DMS 273 treated with DMSO at 0.1 percent for 48 hours (cell line): ENCODE data around the gene FOXP1.

Source experiments
- DNase-seq: peaks from one replicate; lab custom pipeline; 2025; lab: John Stamatoyannopoulos, UW

Gene FOXP1

DNA sequence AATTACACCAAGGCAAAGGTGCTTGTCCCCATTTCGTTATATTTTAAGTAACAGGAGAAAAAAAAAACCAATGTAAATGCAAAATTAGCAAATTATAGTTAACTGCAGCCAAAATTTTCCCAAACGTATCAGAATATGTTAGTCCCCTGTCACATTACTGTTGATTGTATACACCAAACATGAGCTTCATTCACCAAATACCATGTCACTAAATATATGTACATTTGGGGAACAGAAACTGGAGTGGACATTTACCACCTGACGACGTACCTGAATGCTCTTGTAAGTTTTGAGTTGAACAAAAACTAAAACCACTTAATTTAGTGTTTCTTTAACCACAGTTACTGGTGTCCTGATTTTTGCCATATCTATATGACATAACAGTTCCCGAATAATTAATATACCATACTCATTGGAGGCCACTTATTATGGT lies 3.3 kb upstream of the FOXP1 start:
- no peak for DNase-seq

DNA sequence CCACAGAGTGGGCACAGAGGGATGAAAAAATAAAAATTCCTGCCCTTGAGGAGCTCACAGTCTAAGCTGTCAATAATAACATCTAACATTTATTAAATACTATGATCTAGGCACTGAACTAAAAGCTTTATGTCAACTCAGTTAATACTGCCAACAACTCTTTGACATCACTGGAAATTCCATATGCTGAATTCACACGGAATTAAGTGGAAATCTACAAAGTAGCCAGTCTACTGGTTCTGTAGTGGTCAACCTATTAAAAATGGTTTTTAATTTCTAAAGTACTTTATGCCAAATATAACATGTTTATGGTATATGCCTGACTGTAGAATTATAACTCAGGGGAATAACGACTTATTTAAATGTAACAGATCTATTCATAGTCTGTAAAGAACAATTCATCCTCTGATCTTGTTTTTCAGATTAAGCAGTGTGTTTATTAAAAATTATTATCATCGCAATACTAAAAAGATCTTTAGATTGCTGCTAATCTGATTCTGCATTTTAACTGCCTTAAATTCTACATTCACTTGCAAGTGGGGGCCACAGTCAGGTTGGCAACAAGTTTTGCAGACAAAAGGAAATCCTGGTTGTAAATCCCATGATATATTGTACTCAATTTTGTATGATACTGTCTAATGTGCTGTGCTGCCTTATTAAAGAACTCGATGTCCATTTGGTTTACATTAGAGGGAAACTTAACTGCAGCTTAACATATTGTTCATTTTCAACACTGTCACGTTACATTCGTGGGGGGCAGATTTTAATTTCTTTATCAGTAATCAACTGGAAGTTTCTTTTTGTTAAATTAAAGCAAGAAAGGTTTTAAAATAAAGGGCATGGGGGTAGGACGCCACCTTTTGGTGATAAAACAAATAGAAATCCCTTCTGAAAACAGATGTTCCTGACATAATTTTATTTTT lies 2.6 kb upstream of the FOXP1 start:
- DNase-seq = no peak

DNA sequence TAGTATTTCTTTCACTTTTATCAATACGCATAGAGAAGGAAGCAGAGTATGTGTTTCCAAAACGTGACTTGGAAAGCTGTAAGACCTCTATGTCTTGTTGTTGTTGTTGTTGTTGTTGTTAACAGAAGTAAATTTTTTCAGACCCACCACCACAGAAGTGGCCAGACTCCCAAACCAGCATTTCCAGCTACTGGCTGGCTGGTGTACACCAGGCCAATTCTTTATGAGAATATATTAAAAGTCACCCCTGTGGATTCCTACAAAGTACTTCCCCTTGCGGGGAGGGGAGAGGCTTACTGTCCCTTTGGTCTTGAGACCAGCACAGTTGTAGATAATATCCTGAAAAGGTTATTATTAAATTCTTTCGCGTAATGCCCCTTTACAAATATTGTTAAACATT lies 1.6 kb upstream of the FOXP1 start:
- no peak for DNase-seq

DNA sequence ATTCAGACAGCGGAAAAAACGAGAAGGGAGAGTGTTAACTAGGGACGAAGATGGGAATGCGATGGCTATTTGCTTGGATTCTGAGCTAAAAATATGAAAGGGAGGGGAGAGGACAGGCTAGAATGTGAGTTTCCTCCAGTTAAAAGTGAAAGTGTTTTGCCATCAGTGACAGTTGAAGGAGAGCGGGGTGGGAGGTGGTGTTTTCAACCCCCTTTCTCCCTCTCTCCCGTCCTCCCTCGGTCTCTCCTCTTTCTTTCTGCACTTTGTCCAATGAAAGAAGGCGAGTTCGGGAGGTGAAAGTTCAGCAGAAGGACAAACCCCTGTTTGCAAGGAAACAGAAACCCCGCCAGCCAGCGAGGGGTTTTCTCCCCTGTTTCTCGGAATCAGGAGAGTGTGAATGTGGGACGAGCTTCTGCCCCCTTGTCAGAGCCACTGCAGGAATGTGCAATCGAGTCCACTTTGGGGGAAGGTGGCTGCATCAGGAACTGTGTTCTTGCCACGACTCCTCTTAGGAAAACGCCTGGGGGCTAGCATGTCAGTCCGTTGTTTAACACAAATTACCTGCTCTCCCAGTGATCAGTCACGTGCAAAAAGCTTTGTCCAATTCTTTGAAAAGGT lies 975 bp upstream of the FOXP1 start:
- peak; percentile 36 for DNase-seq

DNA sequence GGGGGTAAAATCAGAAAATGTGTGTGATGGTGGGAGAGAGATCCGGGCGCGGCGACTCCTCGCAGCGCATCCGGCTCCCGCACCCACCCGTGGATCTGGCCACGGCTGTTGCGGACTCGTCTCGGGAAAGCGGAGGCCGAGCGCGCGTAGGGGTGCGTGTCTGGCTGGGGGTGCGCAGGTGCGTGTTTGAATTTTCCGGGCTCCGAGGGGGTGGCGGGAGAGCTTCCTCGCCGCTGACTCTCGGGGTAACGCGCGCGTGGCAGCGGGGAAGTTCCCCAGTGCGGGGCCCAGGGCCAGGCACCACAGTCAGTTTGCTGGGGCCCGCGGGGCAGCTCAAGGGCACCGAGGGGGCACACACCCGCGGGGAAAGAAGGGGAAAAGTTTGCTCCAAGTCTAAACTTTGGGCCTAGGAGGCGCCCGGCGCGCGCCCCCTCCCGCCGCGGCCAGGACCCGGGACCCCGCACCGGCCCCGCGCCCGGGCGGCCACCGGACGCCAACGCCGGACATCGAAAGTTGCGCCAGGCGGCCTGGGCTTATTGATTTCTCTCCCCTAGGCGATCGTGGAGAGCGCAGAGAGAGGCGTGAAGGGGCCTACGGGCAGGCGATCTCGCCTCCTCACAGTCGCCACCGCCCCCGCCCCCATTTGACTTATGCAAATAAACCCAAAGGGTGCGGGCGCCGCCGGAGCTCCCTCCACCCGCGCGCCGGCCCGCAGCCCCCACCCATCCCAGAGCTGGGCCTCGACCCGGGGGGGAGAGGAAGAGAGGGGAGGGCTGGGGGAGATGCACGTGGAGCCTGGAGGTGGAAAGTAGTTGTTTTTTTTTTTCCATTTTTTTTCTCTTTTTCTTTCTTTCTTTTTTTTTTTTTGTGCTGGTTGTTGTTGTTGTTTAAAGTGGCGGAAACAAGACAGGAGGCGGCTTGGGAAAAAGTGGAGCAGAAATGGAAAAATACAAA lies 639 bp downstream of the FOXP1 start:
- no peak for DNase-seq

DNA sequence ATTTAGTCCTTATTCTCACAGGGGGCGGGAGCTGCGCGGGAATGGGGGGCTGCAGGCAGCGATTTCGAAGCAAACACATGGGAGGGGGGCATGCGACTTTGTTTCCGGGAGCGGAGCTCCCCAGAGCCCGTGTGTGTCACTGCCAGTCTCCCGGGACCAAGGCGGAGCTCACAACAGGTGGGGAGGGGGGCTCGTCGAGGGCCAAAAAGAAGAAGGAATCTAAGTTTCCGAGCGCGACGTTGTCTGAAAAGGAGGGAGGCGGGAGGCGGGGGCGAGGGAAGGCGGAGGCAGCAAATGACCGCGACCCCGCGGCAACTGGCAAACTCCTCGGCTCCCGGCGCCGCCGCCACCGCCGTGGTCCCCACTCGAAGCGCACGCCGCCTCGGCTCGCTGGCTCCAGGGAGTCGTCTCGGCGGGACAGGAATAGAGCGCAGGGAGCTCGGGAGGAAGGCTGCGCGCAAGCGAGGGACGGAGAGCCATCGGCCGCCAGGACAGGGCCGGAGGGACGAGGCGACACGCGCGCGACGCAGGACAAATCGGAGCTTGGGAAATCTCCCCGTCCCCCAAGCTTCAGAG lies 1.4 kb downstream of the FOXP1 start:
- DNase-seq = no peak

DNA sequence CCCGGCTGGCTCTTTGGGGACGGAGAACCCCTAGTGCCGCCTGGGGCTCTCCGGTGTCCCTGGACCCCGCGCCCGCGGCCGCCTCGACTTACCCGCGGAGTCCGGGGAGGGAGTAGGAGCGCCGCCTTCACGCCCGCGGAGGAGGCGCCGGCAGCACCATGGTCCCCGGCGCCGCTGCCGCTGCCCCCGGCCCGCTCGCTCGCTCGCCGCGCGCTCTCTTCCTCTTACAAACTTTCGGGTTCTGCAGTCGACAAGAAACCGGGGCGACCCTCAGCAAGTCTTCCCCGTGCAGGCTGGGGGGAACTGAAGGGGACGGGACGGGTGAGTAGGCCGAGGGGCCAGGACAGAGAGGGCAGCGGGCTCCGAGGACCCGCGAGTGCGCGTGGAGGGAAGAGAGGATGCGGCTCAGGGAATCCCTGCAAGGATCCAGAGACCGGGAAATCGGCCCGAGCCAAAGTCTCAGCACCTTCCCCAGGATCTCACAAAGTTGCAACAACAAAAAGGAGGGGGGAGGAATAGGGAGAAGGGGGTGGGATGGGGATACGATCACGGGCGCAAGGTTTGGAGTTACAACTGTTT lies 2.0 kb downstream of the FOXP1 start:
- no peak for DNase-seq

DNA sequence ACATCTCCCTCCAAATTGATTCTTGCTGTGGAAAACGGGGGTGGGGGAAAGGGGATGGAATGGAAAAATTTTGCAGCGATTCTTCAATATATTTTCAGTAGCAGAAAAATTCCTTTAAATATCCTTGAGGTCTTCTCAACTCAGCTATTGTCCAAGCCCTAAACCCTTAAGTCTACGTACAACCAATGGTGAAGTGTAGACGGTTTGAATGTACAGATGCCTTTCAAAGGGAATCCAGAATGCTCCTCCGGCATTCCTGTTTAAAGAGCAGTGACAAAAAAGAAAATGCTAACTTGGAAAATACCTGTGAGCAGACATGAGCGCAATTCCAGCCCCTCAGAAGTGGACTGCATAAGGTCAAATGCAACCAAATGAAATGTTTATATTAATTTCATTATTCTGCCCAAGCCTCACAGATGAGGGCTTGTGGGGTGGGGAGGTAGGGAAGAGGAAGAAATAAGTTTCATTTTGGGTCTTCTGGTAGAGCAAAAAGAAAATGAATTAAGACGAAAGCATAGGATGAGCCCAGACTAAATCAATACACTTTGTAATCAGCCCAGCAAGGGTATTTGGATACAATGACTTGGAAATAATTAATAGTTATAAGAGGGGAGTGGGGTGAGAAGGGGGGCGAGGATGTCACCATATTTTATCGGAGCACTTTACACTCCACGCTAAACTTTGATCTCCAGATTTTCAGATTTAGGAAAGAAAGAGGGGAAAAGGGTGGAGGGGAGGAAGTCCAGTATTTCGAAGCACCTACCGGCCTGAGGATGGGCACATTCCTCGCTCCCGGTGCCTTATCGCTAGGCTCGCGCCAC lies 2.7 kb downstream of the FOXP1 start:
- DNase-seq = no peak

DNA sequence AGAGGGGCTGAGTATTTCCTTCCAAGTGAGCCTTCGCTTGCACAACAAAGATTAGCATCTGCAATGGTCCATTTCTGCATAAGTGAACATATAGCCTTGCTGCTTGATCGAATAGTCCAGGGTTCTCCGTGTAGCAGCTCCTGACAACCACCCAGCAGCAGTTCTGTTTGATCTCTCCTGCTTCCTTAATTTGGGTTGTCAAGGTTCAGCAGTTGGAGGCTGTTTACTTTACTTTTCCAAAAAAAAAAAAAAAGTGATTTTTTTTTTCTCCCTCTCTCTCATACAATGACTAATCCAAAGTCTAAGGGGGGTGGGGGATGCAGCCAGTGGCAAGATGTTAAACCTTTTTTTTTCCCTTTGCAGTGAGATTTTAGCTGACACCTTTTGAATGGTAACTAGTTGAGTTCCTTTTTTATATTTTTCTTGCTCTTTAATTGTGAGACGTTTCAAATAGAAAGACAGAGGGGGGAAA lies 3.6 kb downstream of the FOXP1 start:
- DNase-seq = no peak

DNA sequence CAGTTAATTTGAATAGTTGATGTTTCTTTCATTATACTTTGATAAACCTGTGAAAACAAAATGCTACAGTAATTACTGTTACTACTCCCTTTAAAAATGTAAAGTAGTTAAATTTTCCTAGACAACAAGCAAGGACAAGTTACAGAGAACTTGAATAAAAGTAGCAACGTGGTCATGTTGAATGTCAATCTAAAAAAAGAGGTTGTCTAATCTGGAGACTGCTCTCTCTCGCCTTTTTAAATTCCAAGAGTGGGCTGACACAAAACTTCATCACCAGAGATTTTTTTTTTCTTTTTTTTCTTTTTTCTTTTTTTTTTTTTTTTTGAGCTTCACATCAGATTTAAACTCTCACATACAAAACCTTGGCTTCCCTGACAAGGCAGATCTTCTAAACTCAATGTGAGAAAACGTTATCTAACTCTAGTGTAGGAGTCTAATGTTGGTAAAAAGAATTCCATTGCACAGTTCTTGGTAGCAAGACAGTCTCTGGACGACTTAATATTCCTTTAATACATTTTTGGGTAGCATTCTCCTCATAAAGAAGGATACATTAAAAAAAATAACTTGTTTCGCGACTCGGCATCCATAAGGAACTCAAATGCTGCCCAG lies 4.1 kb downstream of the FOXP1 start:
- no peak for DNase-seq

DNA sequence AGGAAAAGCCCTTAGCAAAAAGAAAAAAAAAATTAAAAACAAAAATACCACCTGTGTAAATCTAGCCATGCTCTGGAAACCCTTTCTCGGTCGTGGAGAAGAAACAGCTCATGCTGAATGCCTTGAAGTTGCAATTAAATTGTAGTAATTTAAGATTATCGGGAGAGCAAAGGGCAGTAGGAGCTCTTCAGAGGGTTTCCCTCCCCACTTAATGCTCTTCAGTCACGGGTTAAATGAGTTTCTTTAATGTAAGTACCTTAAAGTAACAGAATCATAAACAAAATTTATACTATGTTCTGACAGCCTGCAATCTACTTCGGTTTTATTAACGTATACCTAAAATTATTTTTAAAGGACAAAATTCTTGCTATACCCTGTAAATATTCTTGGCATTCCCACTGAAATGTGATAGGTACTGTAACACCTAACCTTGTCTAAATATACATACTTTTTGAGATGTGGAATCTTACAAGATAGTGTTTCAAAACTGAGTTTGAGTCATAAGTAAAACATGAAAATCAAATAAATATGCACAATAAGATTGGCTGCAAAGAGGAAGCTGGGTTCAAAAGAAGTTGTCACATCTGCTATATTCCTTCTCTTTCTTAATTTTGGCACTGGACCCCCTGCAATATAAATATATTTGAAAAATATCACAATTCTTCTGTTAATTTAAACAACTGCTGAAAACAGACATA lies 5.3 kb downstream of the FOXP1 start:
- DNase-seq = no peak

DNA sequence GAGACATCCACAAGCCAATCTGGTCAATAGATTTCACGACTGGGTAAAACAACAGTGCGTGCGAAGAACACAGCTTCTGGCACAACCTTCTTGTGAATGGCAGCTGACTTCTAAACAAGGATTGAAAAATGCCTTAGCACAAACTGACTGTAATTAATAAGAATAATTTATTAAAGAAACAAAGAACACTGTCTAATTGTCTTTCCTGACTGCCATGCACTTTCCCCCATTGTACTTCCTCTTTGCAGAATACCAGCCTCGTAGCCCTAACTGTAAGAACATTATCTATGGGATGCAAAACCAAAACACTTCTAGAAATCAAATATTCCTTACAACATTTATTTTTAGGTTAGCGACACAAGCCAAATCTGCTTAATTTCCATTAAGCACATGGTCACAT lies 6.5 kb downstream of the FOXP1 start:
- DNase-seq = no peak

DNA sequence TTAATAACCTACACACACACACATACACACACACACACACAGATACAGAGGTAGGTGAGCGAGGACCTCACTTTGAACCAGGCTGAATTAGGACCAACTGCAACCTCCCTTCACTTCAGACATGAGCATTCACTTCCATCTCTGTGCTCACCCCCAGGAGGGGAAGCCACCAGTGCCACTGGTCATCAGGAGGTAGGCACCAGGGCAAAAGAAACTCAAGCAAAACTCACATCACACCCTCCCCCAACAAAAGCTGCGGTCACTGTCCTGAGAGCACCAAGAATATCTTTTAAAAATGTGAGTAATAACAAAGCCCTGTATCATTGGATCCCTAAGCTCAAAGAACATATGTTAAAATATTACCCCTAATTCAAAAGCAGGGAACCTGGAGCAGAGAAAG lies 8.1 kb downstream of the FOXP1 start:
- no peak for DNase-seq

DNA sequence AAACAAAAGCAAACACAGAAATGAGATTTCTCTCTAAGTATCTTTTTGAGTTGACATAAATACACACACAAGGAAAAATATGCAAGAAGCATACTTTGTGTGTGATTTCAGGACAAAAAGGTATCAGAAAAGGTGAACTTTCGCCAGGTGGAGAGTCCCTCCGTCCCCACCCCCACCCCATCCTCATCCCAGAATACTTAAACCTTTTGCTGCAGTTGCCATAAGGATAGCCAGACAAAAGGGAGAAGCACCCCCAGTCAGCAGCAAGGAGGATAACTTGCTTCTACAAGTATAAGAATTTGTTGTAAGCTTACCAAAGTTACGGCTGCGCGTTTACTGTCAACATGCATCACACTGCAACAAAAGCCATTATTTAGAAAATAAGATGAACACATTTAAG lies 10.3 kb downstream of the FOXP1 start:
- DNase-seq = no peak

DNA sequence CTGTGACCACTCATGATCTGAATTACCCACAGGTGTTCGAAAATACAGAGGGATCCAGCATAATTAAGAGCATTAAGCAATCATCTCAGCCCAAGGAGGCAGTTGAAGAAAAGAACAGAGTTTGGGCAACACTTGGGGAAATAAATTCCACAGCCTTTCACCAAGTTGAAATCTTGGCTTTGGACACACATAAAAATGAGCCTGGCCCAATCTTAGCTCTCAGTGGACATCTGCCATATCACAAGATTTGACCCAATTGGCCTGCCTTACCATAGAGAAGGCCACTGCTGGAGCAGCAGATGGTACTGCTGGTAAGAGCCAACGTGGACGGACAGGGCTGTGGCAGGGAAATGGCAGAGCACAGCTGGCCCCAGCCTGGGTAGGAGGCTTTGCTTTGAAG lies 13.0 kb downstream of the FOXP1 start:
- peak; percentile 21 for DNase-seq

DNA sequence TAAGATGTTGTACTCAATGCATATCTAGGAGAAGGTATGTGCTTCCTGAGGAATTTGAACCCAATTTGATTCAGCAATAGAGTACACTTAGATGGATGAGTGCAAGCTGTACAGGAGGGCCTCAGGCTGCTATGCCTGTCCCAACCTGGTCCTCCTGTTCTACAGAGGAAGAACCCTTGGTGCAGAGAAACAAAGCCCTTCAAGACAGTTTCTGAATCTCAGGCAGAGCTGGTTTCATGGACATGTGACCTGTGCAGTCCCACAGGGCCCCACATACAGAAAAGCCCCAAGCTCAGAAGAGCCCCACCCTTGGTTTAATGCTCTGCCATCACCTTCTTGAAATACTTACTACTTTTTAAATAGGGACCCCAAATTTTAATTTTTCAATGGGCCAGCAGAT lies 15.3 kb downstream of the FOXP1 start:
- no peak for DNase-seq

DNA sequence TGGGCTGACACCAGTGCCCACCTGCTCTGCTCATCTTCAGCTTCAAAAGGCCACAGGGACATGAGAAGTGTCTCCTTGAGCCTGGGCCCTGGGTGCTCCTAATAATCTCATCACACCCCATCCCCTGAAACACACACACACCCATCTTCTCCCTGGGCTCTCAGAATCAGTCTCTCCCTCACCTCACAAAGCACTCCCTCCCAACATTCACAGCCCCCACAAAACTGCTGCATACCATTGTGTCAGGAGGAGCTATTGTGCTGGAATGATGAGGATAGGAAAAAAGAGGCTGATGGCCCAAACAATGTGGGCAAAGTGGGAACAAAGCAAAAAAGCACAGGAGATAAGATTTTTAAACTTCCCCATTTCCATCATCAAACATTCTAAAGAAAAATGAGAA lies 16.8 kb downstream of the FOXP1 start:
- DNase-seq = no peak

DNA sequence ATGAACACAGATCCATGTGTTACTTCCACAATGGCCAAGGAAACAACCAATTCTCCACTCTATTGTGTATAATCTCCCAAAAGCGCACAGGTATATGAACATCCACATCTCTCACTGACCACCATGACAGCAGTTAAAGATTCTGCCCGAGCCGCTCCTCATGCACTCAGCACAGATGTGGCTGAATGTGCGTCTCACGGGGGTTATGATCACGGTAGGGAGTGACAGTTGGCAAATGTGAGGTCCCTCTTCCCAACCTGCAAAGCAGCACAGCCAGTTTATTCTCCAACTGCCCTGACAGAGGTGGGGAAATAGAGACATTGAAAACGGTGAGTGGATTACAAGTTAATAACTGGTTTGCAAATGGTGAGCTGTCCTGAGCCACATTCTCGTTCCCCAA lies 17.6 kb downstream of the FOXP1 start:
- no peak for DNase-seq

DNA sequence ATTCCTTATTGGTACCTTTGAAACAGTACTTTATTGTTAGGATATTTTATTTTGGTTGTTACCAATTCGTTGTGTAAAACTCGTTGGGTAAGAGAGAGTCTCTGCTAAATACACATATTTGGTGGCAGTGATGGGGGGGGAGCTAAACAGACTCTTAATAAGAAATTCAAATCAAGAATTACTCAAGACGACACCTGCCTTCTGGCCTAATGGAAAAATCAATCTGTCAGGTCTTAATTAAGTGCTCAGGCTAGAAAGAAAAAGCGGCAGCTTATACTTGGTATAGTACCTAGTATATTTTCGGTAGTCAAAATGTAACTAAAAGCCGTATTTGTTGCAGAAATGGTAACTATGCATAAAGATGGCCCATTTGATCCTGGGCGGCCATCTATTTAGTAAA lies 18.2 kb downstream of the FOXP1 start:
- DNase-seq = no peak

DNA sequence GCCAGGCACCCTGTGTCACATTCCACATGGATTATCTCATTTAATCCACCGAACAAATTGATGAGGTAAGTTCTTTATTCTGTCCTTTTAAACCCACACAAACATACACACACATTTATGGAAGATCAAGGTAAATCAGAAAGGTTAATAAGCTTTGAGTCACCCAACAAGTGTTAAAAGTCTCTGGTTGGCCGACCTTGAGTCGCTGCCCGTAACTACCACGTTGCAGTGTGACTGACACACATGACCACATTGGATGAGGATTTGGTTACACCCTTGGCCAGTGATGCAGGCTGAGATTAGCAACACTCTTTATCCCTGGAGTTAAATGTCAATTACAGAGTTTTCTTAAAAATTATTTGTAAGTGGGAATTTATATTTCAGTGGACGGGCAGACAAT lies 19.2 kb downstream of the FOXP1 start:
- DNase-seq = no peak
